GM12878 (cell line): ENCODE results near the gene PRSS56. TPM values are rescaled to one million over a fixed set of nuclear protein-coding genes. Genes with fewer than 3 reads are reported as not detected.

ENCODE experiments used
- BHLHE40 ChIP-seq, 2 experiments: fragments of 450-650 bp in 1 of 2; IDR thresholded peaks; 2 replicates each; pipeline ENCODE4 v1.6.1; 2011 to 2017; ENCODE audit warnings: low read depth in 2 of 2, borderline replicate concordance in 1 of 2, improper control_type of control experiment in 1 of 2, low read length in 1 of 2, mild to moderate bottlenecking in 1 of 2
- CBX3 ChIP-seq: fragments of 200-600 bp; sonication (generic); IDR thresholded peaks from 2 replicates; pipeline ENCODE4 v1.6.1; 2016; ENCODE audit warnings: low read depth, borderline replicate concordance
- CEBPB ChIP-seq, 2 experiments: fragments of 150-350 bp in 1 of 2; IDR thresholded peaks; 2 replicates each; pipeline ENCODE4 v1.6.1; 2012 to 2014; ENCODE audit warnings: low read depth in 2 of 2, low read length in 2 of 2, borderline replicate concordance in 1 of 2, inconsistent platforms in 1 of 2
- ETV6 ChIP-seq, 2 experiments: fragments of 450-650 bp in 1 of 2; IDR thresholded peaks in 1 of 2; conservative IDR thresholded peaks in 1 of 2; 2 replicates each; pipeline ENCODE4 v1.6.1; 2014; ENCODE audit warnings: antibody characterized with exemption in 1 of 2, borderline replicate concordance in 1 of 2, low read depth in 1 of 2, mild to moderate bottlenecking in 1 of 2, moderate library complexity in 1 of 2
- MYB ChIP-seq: fragments of 150-350 bp; IDR thresholded peaks from 2 replicates; pipeline ENCODE4 v1.6.1; 2014; ENCODE audit warnings: mild to moderate bottlenecking, low read depth, low read length, borderline replicate concordance
- NR2C1 ChIP-seq: fragments of 450-650 bp; IDR thresholded peaks from 2 replicates; pipeline ENCODE4 v1.6.1; 2017; ENCODE audit warnings: antibody characterized with exemption, mild to moderate bottlenecking, moderate library complexity
- NR2C2 ChIP-seq: IDR thresholded peaks from 2 replicates; pipeline ENCODE4 v1.6.1; 2011; ENCODE audit warnings: borderline replicate concordance, low read depth; ENCODE audit not compliant: control insufficient read depth, insufficient read length
- POLR2AphosphoS5 ChIP-seq: IDR thresholded peaks from 2 replicates; pipeline ENCODE4 v1.6.1; 2011; ENCODE audit warnings: mild to moderate bottlenecking, low read length, inconsistent platforms
- RB1 ChIP-seq: fragments of 450-650 bp; formaldehyde crosslinking; IDR thresholded peaks from 2 replicates; pipeline ENCODE4 v1.6.1; 2017; ENCODE audit warnings: mild to moderate bottlenecking, borderline replicate concordance
- SIX5 ChIP-seq: IDR thresholded peaks from 2 replicates; pipeline ENCODE4 v1.6.1; 2011; ENCODE audit warnings: mild to moderate bottlenecking, low read depth, low read length, moderate library complexity; ENCODE audit not compliant: severe bottlenecking
- TARDBP ChIP-seq: IDR thresholded peaks from 2 replicates; pipeline ENCODE4 v1.6.1; 2016; ENCODE audit warnings: borderline replicate concordance
- WRNIP1 ChIP-seq: IDR thresholded peaks from 2 replicates; pipeline ENCODE4 v1.6.1; 2011; ENCODE audit warnings: low read depth, low read length, improper control_type of control experiment, borderline replicate concordance
- YY1 ChIP-seq: IDR thresholded peaks from 2 replicates; pipeline ENCODE4 v1.6.1; 2011; ENCODE audit warnings: low read depth, mild to moderate bottlenecking, low read length
- ZBTB4 ChIP-seq: fragments of 450-650 bp; formaldehyde crosslinking; IDR thresholded peaks from 2 replicates; pipeline ENCODE4 v1.4.0; 2022; ENCODE audit warnings: mild to moderate bottlenecking, moderate library complexity
- polyA plus RNA-seq, 11 experiments: library from polyadenylated mRNA; depleted of rRNA in 4 of 11; unstranded in 6 of 11; stranded (reverse) in 5 of 11; fragments of >200 nt; fragmentation: Nextera tagmentation in 4 of 11; fragmentation: Illumina TruSeq in 1 of 11; extraction: Ambion mirVana in 4 of 11; extraction: Trizol in 1 of 11; gene quantifications; 1 replicate in 1 of 11; 2 replicates in 10 of 11; pipeline versions ENCODE4 v1.2.1 to v1.2.3, GENCODE V29; 2011 to 2016; ENCODE audit warnings: inconsistent platforms in 2 of 11, missing spikeins in 2 of 11, low read depth in 1 of 11
- total RNA-seq, 4 experiments: library from RNA; depleted of rRNA in 3 of 4; stranded (reverse); fragments of >200 nt in 3 of 4; fragmentation: Illumina TruSeq in 1 of 4; extraction: Trizol in 1 of 4; gene quantifications; 2 replicates each; pipeline versions ENCODE4 v1.2.1 to v1.2.3, GENCODE V29; 2013 to 2021
- TF ChIP-seq, protein P1 (sequence below): fragments of 450-650 bp; IDR thresholded peaks from 2 replicates; pipeline ENCODE4 v1.6.1; 2016; ENCODE audit warnings: mild to moderate bottlenecking
- TF ChIP-seq, protein P2 (sequence below): IDR thresholded peaks from 2 replicates; pipeline ENCODE4 v1.6.1; 2012; ENCODE audit warnings: mild to moderate bottlenecking, low read depth, low read length
- TF ChIP-seq, protein P3 (sequence below), 3 experiments: IDR thresholded peaks in 2 of 3; conservative IDR thresholded peaks in 1 of 3; 2 replicates each; pipeline ENCODE4 v1.5.1; 2011; ENCODE audit warnings: low read depth in 3 of 3, low read length in 3 of 3, mild to moderate bottlenecking in 3 of 3, control low read depth in 2 of 3, moderate library complexity in 2 of 3, inconsistent platforms in 1 of 3, mixed read lengths in 1 of 3; ENCODE audit not compliant: control insufficient read depth in 2 of 3, insufficient read depth in 1 of 3; ENCODE audit errors: extremely low read depth in 1 of 3

Gene PRSS56
- total and polyA plus RNA-seq, 10 of the 15 experiments (the other 5 are each of a cell fraction or from before 2014, with no cell fraction given) = not detected

DNA sequence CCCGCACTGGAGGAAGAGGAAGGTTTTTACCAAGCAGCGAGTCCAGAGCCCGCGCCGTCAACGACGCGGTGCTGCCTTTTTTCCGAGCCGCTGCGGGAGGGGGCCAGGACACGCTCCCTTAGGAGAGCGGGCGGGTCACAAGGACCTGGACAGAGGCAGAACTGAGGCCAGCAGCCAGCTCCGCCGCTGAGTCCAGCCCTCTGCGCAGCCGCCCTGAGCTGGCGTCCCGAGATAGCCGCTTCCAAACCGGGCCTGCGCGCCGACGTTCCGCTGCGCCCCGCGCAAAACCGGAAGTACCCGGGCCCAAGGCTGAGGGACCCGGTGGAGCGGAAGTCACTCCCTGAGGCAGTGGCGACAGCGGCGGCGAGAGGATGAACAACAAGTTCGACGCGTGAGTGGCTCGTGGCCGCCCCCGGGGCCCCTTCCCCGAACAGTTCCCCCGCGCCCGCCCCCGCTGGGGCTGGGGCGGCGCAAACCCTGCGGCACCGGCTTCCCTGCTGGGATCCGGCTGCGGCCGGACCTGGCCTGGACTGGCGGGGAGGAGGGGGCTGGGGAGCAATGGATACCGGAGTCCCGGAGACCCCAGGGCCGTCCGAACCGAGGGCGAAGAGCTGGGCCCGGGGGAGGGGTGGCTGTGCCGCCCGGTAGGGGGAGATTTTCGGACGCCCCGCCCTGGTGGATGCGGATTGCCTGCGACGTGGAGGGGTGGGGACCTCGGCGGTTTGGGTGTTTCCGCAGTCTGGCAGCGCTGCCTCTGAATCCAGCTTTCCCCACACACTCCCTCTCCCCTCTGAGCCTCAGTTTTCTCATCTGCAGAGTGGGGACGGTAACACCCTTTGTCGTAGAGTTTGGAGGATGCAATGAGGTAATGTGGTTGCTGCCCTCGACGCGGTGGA, 30.4 kb downstream of the PRSS56 start, which contains the start of the genes EIF4E2 and TIGD1 (continued):
- TF ChIP-seq NR2C2 (no peak), ETV6 (conservative IDR thresholded peaks at IDR 0.05 in 1 of 2, IDR thresholded peaks at IDR 0.05 in 1 of 2; ENCODE audit: borderline replicate concordance in 1 of 2, low read depth in 1 of 2) (no peak; a peak in 2 of 4 replicates), CBX3 (no peak), SIX5 (peak; percentile 59), CEBPB (IDR thresholded peaks at IDR 0.05; ENCODE audit: borderline replicate concordance in 1 of 2, low read depth in 2 of 2, low read length in 2 of 2) (no peak), YY1 (peak; percentile 86; the same call in 1 of the 2 replicates), RB1 (peak; percentile 11; the same call in 1 of the 2 replicates), WRNIP1 (0 out of 2 replicates have a peak, but pooled peaks have one; percentile 37), MYB (no peak), NR2C1 (peak; percentile 71), ZBTB4 (CRISPR knock-in tag) (no peak), BHLHE40 (IDR thresholded peaks at IDR 0.05; ENCODE audit: borderline replicate concordance in 1 of 2, low read depth in 2 of 2, low read length in 1 of 2) (peak; percentile 90 to 94), TARDBP (peak; percentile 79), POLR2AphosphoS5 (peak; percentile 94)
- TF ChIP-seq, protein P1, sequence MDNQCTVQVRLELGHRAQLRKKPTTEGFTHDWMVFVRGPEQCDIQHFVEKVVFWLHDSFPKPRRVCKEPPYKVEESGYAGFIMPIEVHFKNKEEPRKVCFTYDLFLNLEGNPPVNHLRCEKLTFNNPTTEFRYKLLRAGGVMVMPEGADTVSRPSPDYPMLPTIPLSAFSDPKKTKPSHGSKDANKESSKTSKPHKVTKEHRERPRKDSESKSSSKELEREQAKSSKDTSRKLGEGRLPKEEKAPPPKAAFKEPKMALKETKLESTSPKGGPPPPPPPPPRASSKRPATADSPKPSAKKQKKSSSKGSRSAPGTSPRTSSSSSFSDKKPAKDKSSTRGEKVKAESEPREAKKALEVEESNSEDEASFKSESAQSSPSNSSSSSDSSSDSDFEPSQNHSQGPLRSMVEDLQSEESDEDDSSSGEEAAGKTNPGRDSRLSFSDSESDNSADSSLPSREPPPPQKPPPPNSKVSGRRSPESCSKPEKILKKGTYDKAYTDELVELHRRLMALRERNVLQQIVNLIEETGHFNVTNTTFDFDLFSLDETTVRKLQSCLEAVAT = no peak; the same call in 1 of the 2 replicates
- TF ChIP-seq, protein P2, sequence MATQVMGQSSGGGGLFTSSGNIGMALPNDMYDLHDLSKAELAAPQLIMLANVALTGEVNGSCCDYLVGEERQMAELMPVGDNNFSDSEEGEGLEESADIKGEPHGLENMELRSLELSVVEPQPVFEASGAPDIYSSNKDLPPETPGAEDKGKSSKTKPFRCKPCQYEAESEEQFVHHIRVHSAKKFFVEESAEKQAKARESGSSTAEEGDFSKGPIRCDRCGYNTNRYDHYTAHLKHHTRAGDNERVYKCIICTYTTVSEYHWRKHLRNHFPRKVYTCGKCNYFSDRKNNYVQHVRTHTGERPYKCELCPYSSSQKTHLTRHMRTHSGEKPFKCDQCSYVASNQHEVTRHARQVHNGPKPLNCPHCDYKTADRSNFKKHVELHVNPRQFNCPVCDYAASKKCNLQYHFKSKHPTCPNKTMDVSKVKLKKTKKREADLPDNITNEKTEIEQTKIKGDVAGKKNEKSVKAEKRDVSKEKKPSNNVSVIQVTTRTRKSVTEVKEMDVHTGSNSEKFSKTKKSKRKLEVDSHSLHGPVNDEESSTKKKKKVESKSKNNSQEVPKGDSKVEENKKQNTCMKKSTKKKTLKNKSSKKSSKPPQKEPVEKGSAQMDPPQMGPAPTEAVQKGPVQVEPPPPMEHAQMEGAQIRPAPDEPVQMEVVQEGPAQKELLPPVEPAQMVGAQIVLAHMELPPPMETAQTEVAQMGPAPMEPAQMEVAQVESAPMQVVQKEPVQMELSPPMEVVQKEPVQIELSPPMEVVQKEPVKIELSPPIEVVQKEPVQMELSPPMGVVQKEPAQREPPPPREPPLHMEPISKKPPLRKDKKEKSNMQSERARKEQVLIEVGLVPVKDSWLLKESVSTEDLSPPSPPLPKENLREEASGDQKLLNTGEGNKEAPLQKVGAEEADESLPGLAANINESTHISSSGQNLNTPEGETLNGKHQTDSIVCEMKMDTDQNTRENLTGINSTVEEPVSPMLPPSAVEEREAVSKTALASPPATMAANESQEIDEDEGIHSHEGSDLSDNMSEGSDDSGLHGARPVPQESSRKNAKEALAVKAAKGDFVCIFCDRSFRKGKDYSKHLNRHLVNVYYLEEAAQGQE = peak; percentile 55
- TF ChIP-seq, protein P3, sequence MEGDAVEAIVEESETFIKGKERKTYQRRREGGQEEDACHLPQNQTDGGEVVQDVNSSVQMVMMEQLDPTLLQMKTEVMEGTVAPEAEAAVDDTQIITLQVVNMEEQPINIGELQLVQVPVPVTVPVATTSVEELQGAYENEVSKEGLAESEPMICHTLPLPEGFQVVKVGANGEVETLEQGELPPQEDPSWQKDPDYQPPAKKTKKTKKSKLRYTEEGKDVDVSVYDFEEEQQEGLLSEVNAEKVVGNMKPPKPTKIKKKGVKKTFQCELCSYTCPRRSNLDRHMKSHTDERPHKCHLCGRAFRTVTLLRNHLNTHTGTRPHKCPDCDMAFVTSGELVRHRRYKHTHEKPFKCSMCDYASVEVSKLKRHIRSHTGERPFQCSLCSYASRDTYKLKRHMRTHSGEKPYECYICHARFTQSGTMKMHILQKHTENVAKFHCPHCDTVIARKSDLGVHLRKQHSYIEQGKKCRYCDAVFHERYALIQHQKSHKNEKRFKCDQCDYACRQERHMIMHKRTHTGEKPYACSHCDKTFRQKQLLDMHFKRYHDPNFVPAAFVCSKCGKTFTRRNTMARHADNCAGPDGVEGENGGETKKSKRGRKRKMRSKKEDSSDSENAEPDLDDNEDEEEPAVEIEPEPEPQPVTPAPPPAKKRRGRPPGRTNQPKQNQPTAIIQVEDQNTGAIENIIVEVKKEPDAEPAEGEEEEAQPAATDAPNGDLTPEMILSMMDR (IDR thresholded peaks at IDR 0.05 in 2 of 3, conservative IDR thresholded peaks at IDR 0.05 in 1 of 3; ENCODE audit: control insufficient read depth in 2 of 3, extremely low read depth in 1 of 3, insufficient read depth in 1 of 3, low read depth in 3 of 3, low read length in 3 of 3) = peak; percentile 1 to 28 (median 23); a peak in 2 of 6 replicates
